PC-9 (cell line): ENCODE results near the gene YPEL3. TPM values are rescaled to one million over a fixed set of nuclear protein-coding genes. Genes with fewer than 3 reads are reported as not detected.

Experiments used
- BruUV-seq: library from RNA; stranded (reverse); fragments of 400-500 nt; replicated peaks from 2 replicates; lab custom pipeline; 2021; lab: Mats Ljungman, UMichigan
- CTCF ChIA-PET: fragments of 300-600 bp; sonication (Branson Sonifier 250); formaldehyde crosslinking; loops from one replicate; lab custom pipeline; 2022; ENCODE audit warnings: antibody characterized with exemption; lab: Charles Lee
- POLR2A ChIA-PET: fragments of 300-600 bp; sonication (Branson Sonifier 250); formaldehyde crosslinking; loops from one replicate; lab custom pipeline; 2022; ENCODE audit warnings: antibody characterized with exemption; ENCODE audit not compliant: unreplicated experiment; lab: Charles Lee
- DNase-seq, 2 experiments: peaks; one replicate each; pipeline versions ENCODE4 v3.0.0 to v3.0.0-alpha.2; 2015 to 2022; ENCODE audit warnings: mixed read lengths in 1 of 2
- H2AFZ ChIP-seq: fragments of 200-600 bp; sonication (generic); 2 replicates; pipeline ENCODE4 v1.8.1; 2017; ENCODE audit warnings: antibody characterized with exemption
- H3F3A ChIP-seq: fragments of 200-600 bp; sonication (generic); 2 replicates; pipeline ENCODE4 v1.8.1; 2017; ENCODE audit warnings: antibody characterized with exemption, mild to moderate bottlenecking, low read depth; ENCODE audit not compliant: insufficient read depth
- H3K27ac ChIP-seq: fragments of 200-600 bp; sonication (generic); 2 replicates; pipeline ENCODE4 v1.6.1; 2016; ENCODE audit warnings: mixed run types
- H3K27me3 ChIP-seq: fragments of 200-600 bp; sonication (generic); 2 replicates; pipeline ENCODE4 v1.6.1; 2016; ENCODE audit warnings: low read depth, mixed run types; ENCODE audit not compliant: insufficient read depth
- H3K36me3 ChIP-seq: fragments of 200-600 bp; sonication (generic); 2 replicates; pipeline ENCODE4 v1.6.1; 2016; ENCODE audit warnings: low read depth, mixed run types
- H3K4me1 ChIP-seq: fragments of 200-600 bp; sonication (generic); replicated peaks from 2 replicates; pipeline ENCODE4 v1.6.1; 2016; ENCODE audit warnings: mixed run types; ENCODE audit not compliant: insufficient read depth
- H3K4me2 ChIP-seq: fragments of 200-600 bp; sonication (generic); 2 replicates; pipeline ENCODE4 v1.6.1; 2017; ENCODE audit warnings: mixed run types
- H3K4me3 ChIP-seq: fragments of 200-600 bp; sonication (generic); 2 replicates; pipeline ENCODE4 v1.6.1; 2016; ENCODE audit warnings: mixed run types
- H3K79me2 ChIP-seq: fragments of 200-600 bp; sonication (generic); 2 replicates; pipeline ENCODE4 v1.6.1; 2017; ENCODE audit warnings: low read depth, mixed run types
- H3K9me2 ChIP-seq: fragments of 200-600 bp; sonication (generic); 2 replicates; pipeline ENCODE4 v1.8.1; 2017; ENCODE audit warnings: mild to moderate bottlenecking; ENCODE audit not compliant: insufficient read depth
- H3K9me3 ChIP-seq: fragments of 200-600 bp; sonication (generic); 2 replicates; pipeline ENCODE4 v1.8.1; 2016; ENCODE audit warnings: low read depth; ENCODE audit not compliant: insufficient read depth
- H4K20me1 ChIP-seq: fragments of 200-600 bp; sonication (generic); 2 replicates; pipeline ENCODE4 v1.8.1; 2017; ENCODE audit not compliant: insufficient read depth
- CTCF ChIP-seq: fragments of 200-600 bp; sonication (generic); conservative IDR thresholded peaks from 2 replicates; pipeline ENCODE4 v1.6.1; 2017; ENCODE audit warnings: mixed run types, antibody characterized with exemption, mild to moderate bottlenecking, moderate library complexity
- EZH2 ChIP-seq: fragments of 200-600 bp; sonication (generic); IDR thresholded peaks from 2 replicates; pipeline ENCODE4 v1.8.0; 2017; ENCODE audit warnings: antibody characterized with exemption, low read depth
- intact Hi-C: fragments of 100-400 bp; cut with micrococcal nuclease; formaldehyde crosslinking; loops from one replicate; pipeline ENCODE4 v1.10.0; 2022; ENCODE audit not compliant: unreplicated experiment
- total RNA-seq: library from RNA; stranded (reverse); gene quantifications from 2 replicates; pipeline ENCODE4 v1.2.3, GENCODE V29; 2021

YPEL3 gene
- total RNA-seq, 1 experiment from 2014 or later, result 129 TPM

- no peaks in the 10 kb centered on the region for H3K27me3 ChIP-seq
- H3K4me3 ChIP-seq, result no peak overlapping the region
- ChIA-PET CTCF (no interaction called here), POLR2A (interaction anchor here (0.6 kb wide), 2 partner anchors 12 to 1418 kb away, joined by 3 to 16 read pairs; no protein-coding TSS in a partner anchor)
- H3K9me3 ChIP-seq, result no peaks in the 10 kb centered on the region
- TF ChIP-seq CTCF, result no peak
- no peak for TF ChIP-seq EZH2
- H3F3A ChIP-seq, result peaks cover 60% of the 10 kb centered on the region
- no peak for DNase-seq
- no peak overlapping the region for H3K4me2 ChIP-seq
- H2AFZ ChIP-seq, result no peak overlapping the region
- peaks cover 18% of the 10 kb centered on the region for H3K4me1 ChIP-seq
- H3K9me2 ChIP-seq, result no peaks in the 10 kb centered on the region
- peaks cover 10% of the 10 kb centered on the region; the same call in 1 of the 2 replicates for H3K79me2 ChIP-seq
- no TSS peak for BruUV-seq
- peaks cover 19% of the 10 kb centered on the region; the same call in 1 of the 2 replicates for H3K36me3 ChIP-seq
- no peak overlapping the region for H3K27ac ChIP-seq
- peaks cover 6% of the 10 kb centered on the region for H4K20me1 ChIP-seq
- intact Hi-C loops, result no loop called here
Observed at GRCh38 chr16:30085247-30085646, 10.8 kb downstream of the YPEL3 start.

GRCh38 chr16:30084816-30085159 lies 11.2 kb downstream of the YPEL3 start:
- peaks cover 16% of the 10 kb centered on the region for H3K4me1 ChIP-seq
- no peak overlapping the region for H3K27ac ChIP-seq
- H4K20me1 ChIP-seq, result peaks cover 11% of the 10 kb centered on the region
- DNase-seq, result no peak
- H2AFZ ChIP-seq, result no peak overlapping the region
- H3K9me3 ChIP-seq, result no peaks in the 10 kb centered on the region
- peaks cover 57% of the 10 kb centered on the region for H3F3A ChIP-seq
- no peaks in the 10 kb centered on the region for H3K9me2 ChIP-seq
- ChIA-PET POLR2A (interaction anchor here (0.6 kb wide), 1 partner anchor 1419 kb away, joined by 3 read pairs; no protein-coding TSS in a partner anchor), CTCF (no interaction called here)
- H3K36me3 ChIP-seq, result peaks cover 21% of the 10 kb centered on the region; the same call in 1 of the 2 replicates
- TF ChIP-seq CTCF (no peak), EZH2 (no peak)
- BruUV-seq, result no TSS peak
- H3K4me3 ChIP-seq, result no peak overlapping the region
- intact Hi-C loops, result no loop called here
- H3K27me3 ChIP-seq, result no peaks in the 10 kb centered on the region
- H3K4me2 ChIP-seq, result no peak overlapping the region
- peaks cover 13% of the 10 kb centered on the region for H3K79me2 ChIP-seq

GRCh38 chr16:30084096-30084815 lies 11.8 kb downstream of the YPEL3 start:
- H3K4me3 ChIP-seq, result no peak overlapping the region
- H3K9me3 ChIP-seq, result no peaks in the 10 kb centered on the region
- H3K36me3 ChIP-seq, result peaks cover 25% of the 10 kb centered on the region; the same call in 1 of the 2 replicates
- POLR2A ChIA-PET, result no interaction called here
- no peaks in the 10 kb centered on the region for H3K27me3 ChIP-seq
- H3K4me1 ChIP-seq, result peaks cover 11% of the 10 kb centered on the region
- BruUV-seq, result no TSS peak
- no peak overlapping the region for H2AFZ ChIP-seq
- H3K79me2 ChIP-seq, result peaks cover 18% of the 10 kb centered on the region
- no peak overlapping the region for H3K27ac ChIP-seq
- peaks cover 16% of the 10 kb centered on the region for H4K20me1 ChIP-seq
- no peak for DNase-seq
- TF ChIP-seq CTCF (no peak), EZH2 (no peak)
- no peaks in the 10 kb centered on the region for H3K9me2 ChIP-seq
- no peak overlapping the region for H3K4me2 ChIP-seq
- intact Hi-C loops, result no loop called here
- CTCF ChIA-PET, result no interaction called here
- peaks cover 52% of the 10 kb centered on the region for H3F3A ChIP-seq
